HK-2 (cell line): ENCODE data around the gene GLMP.

Experiments used
- DNase-seq: peaks from one replicate; pipeline ENCODE4 v3.0.0-alpha.2; 2018; ENCODE audit not compliant: unreplicated experiment

The GLMP gene

GRCh38 chr1:156249593-156249992 lies 45.9 kb downstream of the GLMP start:
- DNase-seq: no peak

GRCh38 chr1:156248323-156248683 lies 47.2 kb downstream of the GLMP start:
- no peak for DNase-seq

GRCh38 chr1:156247460-156248322 lies 47.8 kb downstream of the GLMP start, which contains the start of gene PAQR6:
PAQR6 (minus strand) TSS chr1:156248056; CDS start chr1:156246731, 1,325 bp downstream.
- DNase-seq: no peak

- no peak for DNase-seq
Measured at GRCh38 chr1:156246781-156247459, 48.6 kb downstream of the GLMP start.

GRCh38 chr1:156246241-156246780 lies 49.2 kb downstream of the GLMP start:
- DNase-seq: no peak

GRCh38 chr1:156245451-156246232 lies 49.8 kb downstream of the GLMP start:
- no peak for DNase-seq

- no peak for DNase-seq
Measured at GRCh38 chr1:156244712-156245111, 50.8 kb downstream of the GLMP start.

- no peak for DNase-seq
Measured at GRCh38 chr1:156244126-156244525, 51.4 kb downstream of the GLMP start.

- no peak for DNase-seq
Measured at GRCh38 chr1:156242738-156243137, 52.7 kb downstream of the GLMP start.
